Right renal pelvis (tissue), 4 donors: Measurements from ENCODE around the gene EXO1. TPM values are rescaled to one million over a fixed set of nuclear protein-coding genes. Genes with fewer than 3 reads are reported as not detected.

Source experiments
- DNase-seq, 4 donors: peaks; one replicate each; pipeline ENCODE4 v3.0.0-alpha.2; 2013; ENCODE audit warnings: low read depth in 4 of 4, low spot score in 3 of 4, missing footprints in 1 of 4
- polyA plus RNA-seq, 4 donors: library from polyadenylated mRNA; unstranded; fragments of 120-200 nt; gene quantifications; one replicate each; pipeline ENCODE4 v1.2.1, GENCODE V29; 2013; ENCODE audit not compliant: insufficient read length in 4 of 4

The EXO1 gene
- polyA plus RNA-seq, 4 donors = 10.6 to 14.0 (median 13.2) TPM

DNA sequence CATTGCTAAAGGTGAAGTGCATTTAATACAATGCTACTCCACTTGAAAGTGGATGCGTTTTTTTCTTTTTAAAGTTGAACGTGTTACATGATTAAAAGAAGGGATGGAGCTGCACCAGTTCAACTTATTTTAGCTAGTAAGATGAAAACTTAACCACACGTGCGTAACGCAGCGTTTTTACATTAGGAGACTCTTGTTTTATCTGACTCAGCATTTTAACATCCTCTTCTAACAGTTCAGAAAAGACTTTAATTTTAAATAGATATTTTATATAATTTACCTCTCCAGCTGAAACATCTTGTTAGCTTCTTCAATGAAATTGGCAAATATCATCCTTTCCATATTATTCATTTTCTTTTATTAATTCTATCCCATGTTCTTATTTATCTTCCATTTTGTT is 33.4 kb downstream of the EXO1 start:
- no peak for DNase-seq

DNA sequence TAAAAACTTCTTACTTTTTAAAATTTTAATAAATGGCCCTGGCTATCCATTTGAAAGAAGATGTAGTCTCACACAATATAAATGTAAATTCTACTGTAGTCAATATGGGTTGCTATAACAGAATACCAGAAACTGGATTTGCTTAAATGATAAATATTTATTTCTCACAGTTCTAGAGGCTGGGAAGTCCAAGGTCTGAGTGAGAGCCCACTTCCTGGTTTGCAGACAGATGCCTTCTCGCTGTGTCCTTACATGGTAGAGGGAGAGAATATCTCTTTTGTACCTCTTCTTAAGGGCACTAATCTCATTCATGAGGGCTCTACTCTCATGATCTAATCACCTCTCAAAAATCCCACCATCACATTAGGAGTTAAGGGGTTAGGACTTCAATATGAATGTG is 35.2 kb downstream of the EXO1 start:
- DNase-seq = no peak

DNA sequence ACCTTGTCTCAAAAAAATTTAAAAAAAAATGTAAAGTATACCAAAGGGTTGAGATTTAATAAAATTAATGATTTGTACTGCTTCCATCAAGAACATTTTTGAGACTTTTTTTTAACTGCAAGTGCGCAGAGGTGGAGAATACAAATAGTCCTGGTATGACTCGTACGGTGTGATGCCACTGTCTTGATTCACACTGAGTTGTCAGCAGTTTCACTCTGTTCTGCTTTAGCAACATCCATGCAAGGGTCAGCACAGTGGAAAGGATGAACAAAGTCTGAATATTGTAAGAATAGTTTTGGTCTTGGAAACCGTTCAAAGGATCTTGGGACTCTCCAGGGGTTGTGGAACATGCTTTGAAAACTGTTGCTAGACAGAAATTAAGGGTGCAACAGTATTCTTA is 40.2 kb downstream of the EXO1 start:
- no peak for DNase-seq

DNA sequence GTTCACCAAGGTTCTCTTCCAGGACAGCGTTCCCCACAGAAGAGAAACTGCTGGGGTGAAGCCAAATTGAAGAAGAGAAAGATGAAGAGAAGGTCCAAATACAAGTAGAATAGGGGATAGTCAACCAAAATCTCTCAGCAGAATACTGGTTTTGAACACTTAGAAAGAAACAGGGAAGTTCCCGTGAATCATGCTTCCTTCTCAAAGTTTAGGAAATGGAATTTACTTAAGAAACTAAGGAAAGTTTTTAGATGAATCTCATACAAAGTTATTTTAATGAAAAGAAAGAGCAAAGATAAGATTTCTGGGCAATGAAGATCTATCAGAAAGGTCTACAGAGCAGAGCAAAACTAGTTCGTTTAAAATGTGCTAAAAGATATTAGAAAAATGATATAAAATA is 43.3 kb downstream of the EXO1 start:
- no peak for DNase-seq

DNA sequence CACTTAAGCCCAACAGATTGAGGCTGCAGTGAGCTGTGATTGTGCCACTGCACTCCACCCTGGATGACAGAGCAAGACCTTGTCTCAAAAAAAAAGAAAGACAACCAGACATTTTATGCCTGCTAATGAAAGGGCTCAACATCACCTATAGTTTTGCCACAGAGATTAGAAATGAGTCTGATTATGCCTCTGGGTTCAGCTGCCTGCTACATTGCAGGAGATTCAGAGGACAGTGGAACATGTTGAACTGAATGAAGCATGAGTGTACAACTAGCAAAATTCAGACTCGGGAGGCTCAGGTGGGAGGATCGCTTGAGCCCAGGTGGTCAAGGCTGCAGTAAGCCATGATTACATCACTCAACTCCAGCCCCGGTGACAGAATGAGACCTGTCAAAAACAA is 46.0 kb downstream of the EXO1 start:
- no peak for DNase-seq

DNA sequence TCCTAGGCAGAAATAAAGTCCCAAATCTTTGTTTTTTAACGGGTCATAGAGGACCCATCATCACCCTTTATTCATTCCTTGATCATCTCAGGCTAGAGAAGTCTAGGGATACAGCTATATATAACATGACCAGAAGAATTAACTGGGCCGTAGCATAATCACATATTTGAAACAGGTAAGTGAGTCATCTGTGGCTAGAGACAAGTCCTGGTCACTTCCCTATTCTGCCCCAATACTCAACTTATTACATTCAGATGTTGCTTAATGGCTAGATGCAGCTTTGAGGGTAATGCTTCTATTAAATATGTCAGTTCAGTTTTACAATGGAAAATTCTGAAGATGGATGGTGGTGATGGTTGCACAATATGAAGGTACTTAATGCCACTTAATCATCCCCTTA is 47.0 kb downstream of the EXO1 start:
- DNase-seq = no peak

DNA sequence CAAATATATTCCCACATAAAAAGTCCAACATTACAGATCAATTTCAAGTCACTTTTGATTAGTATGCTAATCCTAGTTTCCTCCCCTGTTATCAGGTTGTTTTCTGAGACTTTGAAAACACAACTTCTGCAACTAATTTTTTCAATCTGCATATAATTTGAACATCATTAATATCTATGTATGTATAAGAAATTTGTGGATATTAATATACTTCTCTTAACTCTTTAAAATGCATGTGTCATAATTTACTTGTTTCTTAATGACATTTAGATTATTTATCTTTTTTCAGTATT is 48.6 kb downstream of the EXO1 start:
- DNase-seq = no peak

DNA sequence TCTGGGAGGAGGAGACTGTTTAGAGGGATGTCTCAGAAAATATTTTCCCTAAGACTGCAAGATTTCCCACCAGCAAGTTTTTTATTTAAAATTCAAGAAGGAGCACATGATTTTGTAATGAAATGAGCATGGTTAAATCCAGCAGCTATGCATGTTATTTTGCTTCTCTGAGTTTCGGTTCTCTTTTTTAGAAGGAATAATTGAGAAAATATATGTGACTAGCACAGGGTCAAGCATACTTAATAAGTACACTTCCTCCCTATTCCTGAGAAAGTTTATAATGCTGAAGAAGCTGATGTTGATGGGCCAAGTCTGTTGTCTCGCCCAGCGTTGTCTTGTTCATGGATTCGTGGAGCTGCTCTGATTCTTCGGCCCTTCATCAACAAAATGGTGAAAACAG is 51.2 kb downstream of the EXO1 start:
- no peak for DNase-seq

DNA sequence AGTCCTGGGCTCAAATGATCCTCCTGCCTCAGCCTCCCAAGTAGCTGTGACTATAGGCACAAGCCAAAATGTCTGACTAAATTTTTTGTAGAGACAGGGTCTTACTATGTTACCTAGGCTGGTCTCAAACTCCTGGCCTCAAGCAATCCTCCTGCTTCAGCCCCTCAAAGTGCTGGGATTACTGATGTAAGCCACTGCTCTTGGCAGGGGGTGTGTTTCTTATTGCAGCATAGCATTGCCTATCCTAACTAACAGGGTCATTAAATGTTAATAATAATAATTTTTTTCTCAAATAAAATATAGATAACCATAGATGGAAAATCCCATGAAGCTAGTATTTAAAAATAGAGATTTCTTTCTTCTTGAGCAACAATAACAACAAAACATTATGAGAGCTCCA is 52.4 kb downstream of the EXO1 start:
- no peak for DNase-seq

DNA sequence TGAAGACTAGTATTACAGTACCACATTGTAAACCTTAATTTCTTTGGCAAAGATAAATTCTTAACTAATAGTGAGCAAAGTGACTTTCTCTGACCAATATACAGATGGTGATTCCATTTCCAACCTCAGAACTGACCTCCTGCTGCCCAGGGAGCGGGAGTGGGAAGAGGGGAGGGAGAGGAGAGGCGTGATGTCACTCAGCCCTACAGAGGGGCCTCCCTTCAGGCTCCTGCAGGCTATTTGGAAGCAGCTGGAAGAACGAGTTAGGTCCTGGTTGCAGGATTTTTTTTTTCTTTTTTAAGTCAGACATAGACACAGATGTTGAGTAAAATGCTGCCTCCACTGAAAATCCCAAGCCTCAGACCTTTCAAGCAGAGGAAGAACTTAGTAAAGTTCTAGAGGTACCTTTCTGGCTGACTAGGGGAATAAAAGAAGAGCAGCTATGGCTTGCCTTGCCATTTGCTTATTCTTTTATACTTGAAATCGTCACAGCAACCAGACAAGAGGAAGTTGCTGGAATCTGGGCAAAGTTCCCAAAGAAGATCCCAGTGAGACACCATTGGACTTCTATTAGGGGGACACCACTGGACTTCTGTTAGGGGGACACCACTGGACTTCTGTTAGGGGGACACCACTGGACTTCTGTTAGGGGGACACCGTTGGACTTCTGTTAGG is 54.5 kb downstream of the EXO1 start:
- DNase-seq = peak in 2 of 4 donors; percentile 4 to 7

DNA sequence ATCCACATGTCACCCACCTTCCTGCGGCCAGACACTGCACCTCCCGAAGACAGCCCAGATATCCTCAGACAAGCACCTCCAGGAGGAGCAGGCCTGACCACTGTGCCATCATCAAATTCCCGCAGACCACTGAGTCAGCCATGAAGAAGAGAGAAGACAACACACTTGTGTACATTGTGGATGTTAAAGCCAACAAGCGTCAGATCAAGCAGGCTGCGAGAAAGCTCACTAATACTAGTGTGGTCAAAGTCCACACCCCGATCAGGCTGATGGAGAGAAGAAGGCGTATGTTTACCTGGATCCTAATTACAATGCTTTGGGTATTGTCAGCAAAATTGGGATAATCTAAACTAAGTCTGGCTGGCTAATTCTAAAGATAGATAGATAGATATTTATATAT is 68.2 kb downstream of the EXO1 start:
- DNase-seq = no peak

DNA sequence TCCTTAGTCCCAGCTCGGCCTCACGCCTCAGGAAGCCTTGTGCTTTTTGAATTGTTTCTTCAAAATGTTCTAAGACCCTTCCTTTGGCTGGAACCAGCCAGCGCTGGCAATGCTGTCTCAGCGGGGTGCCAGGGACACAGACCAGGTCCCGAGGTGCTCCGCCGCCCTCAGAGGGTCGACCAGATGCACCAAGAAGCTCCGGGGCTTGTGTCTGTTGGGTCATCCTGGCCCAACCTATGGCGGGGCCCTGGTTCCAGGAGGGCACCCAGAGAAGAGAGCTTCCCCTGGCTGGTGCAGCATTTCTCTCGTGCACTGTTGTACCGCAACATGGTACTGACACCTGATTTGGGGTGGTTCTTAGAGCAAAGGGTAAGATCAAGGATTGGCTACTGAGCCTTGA is 69.5 kb downstream of the EXO1 start:
- no peak for DNase-seq

DNA sequence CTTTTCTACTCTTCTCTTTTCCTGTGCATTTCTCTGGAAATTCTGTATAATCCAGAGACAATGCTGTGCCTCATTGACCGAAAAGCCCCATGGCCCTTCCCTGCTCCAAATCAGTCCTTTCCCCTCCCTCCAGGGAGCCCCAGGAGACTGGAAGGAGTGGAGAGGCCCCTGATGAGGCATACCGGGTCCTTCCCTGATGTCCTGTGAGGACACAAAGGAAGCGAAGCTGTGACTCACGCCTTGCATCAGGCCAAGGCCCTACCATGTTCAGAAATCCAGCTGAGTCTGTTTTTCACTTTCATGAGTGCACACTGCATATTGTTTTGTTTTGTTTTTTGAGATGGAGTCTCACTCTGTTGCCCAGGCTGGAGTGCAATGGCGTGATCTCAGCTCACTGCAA is 70.9 kb downstream of the EXO1 start:
- DNase-seq = no peak

DNA sequence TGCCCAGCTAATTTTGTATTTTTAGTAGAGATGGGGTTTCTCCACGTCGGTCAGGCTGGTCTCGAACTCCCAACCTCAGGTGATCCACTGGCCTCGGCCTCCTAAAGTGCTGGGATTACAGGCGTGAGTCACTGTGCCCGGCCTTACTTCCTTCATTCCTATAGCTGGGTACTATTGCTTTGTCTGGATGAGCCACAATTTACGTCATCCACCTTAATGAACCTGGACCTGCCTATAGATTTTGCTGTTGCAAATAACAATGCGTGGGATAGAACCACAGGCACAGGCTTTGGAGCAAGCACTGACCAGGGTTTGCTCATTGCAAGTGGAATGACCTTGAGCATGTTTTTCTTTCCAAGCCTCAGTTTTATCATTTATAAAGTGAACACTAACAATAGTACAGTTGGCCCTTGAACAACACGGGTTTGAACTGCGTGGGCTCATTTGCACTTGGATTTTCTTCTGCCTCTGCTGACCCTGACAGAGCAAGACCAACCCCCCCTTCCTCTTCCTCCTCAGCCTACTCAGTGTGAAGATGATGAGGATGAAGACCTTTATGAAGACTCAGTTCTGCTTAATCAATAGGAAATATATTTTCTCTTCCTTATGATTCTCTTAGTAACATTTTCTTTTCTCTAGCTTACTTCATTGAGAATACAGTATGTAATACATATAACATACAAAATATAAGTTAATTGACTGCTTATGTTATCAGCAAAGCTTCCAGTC is 76.2 kb downstream of the EXO1 start:
- DNase-seq = no peak

DNA sequence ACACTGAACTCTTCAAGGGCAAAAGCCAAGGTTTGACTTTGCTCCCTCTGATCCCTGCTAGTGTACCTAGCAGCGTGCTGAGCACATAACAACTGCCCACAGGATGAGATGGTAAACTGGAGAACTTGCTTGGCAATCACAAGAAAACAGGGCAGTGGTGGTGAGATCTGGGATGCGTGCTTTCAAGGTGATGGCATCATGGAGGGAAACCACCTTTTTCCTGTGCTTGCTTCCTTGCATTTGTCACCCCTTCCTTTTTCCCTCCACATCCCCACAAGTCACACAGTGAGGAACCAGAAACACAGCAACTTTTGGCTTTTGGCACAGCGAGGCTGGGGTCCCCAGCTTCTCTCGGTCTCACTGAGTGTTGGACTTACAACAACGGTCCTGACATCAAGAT is 78.1 kb downstream of the EXO1 start:
- no peak for DNase-seq

DNA sequence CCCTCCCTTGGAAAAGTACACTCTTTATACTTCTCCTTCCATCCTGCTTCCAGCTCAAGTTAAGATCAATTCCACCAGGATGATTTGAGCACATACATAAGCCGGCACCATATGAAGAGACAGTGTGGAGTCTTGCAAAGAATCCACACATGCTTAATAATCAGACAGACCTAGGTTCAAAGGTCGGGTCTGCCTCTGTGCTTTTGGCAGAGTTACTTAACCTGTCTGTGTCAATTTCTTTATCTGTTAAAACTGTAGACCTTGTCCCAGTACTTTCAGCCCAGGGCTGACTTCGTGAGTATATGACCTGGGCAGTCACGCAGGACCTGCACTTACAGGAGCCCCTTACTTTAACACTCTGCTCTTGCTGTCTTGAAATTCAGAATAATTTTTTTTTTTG is 79.3 kb downstream of the EXO1 start:
- DNase-seq = no peak

DNA sequence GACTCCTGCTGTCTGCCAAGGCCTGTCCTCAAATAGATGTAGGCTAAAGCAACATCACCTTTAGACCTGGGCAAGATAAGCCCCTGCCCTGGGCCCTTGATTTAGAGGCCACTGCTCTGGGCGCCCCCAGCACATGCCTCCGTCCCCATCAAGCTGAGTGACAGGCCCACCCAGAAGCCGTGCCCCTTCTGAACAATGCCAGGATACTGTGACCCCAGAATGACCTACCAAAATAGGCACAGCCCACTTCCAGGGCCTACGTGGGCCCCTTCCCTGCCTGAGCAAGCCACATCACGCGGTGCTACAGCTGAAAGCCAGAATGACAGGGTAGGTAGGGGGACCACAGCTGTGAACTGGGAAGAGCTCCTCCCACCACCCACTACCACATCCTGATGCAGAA is 84.8 kb downstream of the EXO1 start:
- DNase-seq = no peak

DNA sequence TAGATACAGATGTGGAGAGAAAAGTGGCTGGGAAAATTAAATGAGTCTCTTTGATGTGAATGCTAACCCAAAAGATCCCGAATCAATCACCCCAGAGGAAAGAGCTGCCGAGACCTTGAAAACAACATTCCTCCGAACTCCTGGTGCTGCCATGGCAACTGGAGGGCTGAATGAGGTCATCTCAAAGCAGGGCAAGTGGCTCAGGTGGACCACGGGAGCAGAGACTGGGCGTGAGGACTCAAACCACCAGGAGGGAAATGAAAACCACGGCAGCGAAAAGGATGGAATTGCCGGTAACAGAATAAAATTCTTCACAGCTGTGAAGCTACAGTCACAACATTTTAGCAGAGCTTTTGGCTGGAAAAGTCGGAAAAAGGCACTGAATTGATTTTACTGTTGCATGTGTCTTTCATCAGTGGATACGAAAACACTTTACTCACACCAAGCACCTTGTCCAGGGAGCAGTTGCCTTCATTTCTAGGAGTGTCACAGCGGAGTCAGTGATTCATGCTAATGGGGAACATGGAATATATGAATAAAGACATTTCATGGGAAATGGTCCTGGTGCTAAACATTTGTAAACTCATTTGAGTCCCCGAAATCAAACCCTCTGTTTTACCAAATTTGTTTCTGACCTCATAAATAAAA is 86.3 kb downstream of the EXO1 start:
- DNase-seq = peak; percentile 7 to 31 (median 14)

DNA sequence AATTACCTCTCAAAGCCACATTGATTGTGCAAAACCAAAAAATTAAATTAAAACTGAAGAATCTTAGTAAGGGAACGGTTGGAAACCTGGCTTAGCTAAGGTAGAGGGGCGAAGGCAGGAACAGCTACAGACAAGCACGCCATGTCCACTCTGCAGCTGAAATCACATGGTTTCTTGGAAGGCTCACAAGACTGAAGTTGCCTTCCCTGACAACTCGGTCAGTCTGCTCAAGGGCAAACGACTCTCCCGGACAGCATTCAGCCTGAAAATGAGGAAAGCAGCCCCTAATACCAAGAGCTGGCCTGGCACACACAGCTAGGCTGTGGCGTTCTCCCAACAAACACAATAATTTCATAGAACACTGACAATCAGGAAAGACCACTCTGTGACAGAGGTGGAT is 86.9 kb downstream of the EXO1 start:
- DNase-seq = no peak
